Measurements from ENCODE around the gene ZFP36L2.
"Not testable (repeated sequence)": the region's sequence is repeated elsewhere in the genome, so short reads cannot be mapped to it uniquely, and the experiment has no call there.

ZFP36L2 gene

DNA sequence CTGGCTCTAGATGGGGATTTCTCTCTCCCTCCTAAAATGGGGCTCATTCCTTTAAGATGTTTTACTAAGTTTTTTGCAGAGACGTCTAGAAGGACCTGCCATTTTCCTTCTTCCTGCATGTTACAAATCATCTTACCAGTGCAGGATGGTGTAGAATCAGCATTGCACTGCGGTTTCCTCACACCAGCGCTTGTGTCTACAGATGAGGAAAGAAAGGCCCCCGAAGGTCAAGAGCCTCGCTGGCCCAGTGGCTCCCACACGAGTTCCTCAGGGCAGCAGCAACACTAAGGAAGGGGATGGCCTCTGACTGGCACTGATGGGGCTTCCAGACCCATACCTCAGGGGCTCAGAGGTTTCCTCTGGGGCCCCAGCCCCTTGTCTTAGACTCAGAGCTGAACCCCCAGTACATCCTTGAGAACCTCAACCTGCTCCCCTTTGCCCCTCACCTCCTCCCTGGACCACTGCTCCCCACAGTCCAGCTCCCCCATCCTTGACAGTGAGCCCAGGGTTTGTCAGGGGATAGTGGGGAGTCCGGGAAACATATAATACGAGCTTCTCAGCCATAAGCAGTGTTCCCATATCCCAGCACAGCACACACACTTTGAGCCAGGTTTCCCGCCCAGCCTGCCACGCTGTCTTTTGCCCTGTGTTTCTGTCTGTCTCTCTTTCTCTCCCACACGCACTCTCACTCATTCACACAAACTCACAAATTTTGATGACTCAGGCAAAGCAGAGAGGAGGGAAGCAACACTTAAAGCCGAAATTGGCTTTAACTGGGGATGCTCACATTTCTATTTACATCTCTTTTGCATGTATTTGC lies 29.4 kb downstream of the ZFP36L2 start:
- H3K4me1 Mint-ChIP-seq (ENCODE audit: low read depth), result peaks cover 52% of the 10 kb centered on the region
- peaks cover 5% of the 10 kb centered on the region for H3K36me3 Mint-ChIP-seq (ENCODE audit: low read depth)
- no peaks in the 10 kb centered on the region for H3K27me3 Mint-ChIP-seq (ENCODE audit: low read depth)
- peak overlapping the region; percentile 75 for H3K4me3 Mint-ChIP-seq
- peak overlapping the region; percentile 91 for H3K27ac Mint-ChIP-seq
- peaks cover 3% of the 10 kb centered on the region for H3K9me3 Mint-ChIP-seq

DNA sequence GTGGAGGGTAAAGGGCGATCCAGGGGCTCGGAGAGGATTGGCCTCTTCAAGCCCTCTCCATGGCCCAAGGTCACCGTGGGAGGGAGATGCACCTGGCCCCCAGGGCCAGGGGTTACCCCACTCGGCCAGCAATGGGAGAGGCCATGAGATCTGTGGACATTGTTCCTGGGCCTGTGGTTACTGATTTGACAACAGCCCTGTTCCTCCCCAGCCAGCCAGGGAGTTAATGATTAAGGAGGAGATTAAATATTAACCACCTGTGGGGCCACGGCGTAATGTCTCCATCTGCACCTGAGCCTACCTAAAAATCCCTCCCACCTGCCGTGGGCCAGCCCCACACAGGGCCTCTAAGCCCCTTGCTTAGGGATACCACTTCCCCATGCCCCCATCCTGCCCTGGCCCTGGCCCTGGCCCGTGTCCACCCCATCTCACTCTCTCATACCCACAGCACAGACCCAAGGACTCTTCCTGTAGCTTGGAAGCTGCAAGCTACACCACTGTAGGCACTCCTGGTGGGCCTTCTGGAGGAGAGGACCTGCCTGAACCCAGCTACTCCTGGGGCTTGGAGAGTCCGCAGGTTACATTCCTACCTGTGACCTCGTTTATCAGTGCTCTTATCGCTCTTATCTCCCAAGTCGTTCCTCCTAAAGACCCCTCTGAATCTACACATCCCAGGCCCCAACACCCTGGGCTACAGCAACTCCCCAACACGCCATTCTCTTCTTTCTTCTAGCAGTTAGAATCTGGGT lies 32.1 kb downstream of the ZFP36L2 start:
- Mint-ChIP-seq H3K36me3 (ENCODE audit: low read depth) (peaks cover 5% of the 10 kb centered on the region), H3K4me3 (peak overlapping the region; percentile 83), H3K27ac (peak overlapping the region; percentile 97), H3K9me3 (peaks cover 3% of the 10 kb centered on the region), H3K4me1 (ENCODE audit: low read depth) (peaks cover 49% of the 10 kb centered on the region), H3K27me3 (ENCODE audit: low read depth) (no peaks in the 10 kb centered on the region)

DNA sequence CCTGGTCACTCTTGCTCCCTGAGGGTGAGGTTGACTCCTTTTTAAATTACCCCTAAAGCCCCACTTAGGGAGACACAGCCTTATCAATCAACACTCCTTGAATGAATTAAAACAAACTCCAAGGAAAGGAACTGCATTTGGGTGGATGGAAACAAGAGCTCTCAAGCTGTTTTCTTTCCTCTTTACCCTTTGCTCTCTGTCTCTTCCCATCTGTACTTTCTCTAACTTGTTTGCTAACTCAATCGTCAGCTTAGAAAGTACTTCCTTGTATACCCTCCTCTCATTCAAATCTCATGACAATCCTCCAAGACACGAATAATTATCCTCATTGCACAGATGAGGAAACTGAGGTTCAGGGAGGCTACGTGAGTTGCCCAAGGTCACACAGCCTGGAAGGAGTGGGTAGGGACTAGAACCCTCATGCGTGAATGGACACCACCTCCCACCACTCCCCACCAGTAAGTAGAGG lies 32.7 kb downstream of the ZFP36L2 start:
- Mint-ChIP-seq H3K27me3 (ENCODE audit: low read depth) (no peaks in the 10 kb centered on the region), H3K36me3 (ENCODE audit: low read depth) (peaks cover 5% of the 10 kb centered on the region), H3K9me3 (peaks cover 3% of the 10 kb centered on the region), H3K4me3 (no peak overlapping the region), H3K27ac (peak overlapping the region; percentile 97), H3K4me1 (ENCODE audit: low read depth) (peaks cover 49% of the 10 kb centered on the region)

DNA sequence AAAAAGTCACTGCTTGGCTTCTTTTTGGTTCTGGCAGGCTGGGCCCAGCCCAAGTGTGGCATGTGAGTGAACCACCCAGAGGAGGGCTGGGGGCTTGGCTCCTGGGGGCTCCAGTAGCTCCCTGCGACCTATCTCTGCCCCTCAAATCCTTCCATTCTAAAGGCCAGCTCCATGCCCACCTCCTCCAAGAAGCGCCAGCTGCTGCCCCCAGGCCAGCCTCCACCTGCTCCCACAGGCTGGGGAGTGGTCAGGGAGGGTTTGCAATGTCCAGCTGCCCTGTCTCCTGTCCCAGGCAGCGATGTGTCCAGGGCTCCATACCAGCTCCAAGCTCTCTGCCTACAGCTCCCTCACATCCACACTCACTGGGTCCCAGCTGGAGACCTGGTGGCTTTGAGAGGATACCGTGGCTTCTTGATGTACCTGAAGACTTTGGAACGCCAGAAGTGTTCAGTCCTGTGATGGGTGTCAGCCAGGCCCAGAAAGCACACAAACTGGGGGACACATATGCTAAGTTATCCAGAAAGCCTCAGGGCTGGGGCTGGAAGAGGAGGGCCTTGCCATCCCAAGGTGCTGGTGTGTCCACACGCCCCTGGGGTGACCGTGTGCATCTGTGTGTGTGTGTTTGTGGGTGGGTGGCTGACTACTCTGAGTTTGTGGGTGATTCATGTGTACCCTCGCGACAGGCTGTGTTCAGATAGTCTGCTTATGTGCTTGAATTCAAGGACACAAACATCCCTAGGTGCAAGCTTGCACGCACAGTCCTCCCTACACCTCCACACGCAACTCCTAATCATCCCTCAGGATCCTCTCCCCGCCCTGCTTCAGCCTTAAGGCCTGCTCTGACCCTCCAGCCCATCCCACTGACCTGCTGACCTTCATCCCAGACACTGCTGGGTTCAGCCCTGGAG lies 33.4 kb downstream of the ZFP36L2 start:
- no peak overlapping the region for H3K4me3 Mint-ChIP-seq
- peak overlapping the region; percentile 97 for H3K27ac Mint-ChIP-seq
- H3K27me3 Mint-ChIP-seq (ENCODE audit: low read depth), result no peaks in the 10 kb centered on the region
- peaks cover 5% of the 10 kb centered on the region for H3K36me3 Mint-ChIP-seq (ENCODE audit: low read depth)
- H3K4me1 Mint-ChIP-seq (ENCODE audit: low read depth), result peaks cover 49% of the 10 kb centered on the region
- peaks cover 3% of the 10 kb centered on the region for H3K9me3 Mint-ChIP-seq

DNA sequence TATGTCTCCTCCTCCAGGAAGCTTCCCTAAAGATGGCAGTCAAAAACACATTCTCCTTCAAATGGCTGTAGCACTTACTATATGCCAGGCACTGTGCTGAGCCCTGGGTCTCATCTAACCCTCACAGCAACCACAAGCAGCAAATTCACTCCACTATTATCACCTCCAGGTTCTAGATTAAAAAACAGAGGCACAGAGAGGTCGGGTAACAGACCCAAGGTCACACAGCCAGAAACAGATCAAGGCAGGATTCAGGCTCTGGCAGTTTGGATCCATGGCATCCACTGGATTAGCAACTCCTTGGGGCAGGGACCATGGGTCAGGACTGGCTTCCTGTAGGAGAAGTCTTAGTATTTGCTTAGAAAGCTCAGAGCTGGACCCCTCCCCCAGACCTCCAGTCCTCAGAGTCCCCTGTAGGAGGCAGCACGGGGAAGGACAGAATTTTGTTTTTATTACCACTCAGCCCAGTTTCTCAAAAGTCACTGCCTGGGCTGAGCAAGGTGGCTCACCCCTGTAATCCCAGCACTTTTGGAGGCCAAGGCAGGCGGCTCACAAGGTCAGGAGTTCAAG lies 34.4 kb downstream of the ZFP36L2 start:
- peaks cover 3% of the 10 kb centered on the region for H3K9me3 Mint-ChIP-seq
- no peaks in the 10 kb centered on the region for H3K27me3 Mint-ChIP-seq (ENCODE audit: low read depth)
- H3K27ac Mint-ChIP-seq, result peak overlapping the region; percentile 45
- H3K4me3 Mint-ChIP-seq, result no peak overlapping the region
- peaks cover 5% of the 10 kb centered on the region for H3K36me3 Mint-ChIP-seq (ENCODE audit: low read depth)
- peaks cover 46% of the 10 kb centered on the region for H3K4me1 Mint-ChIP-seq (ENCODE audit: low read depth)

DNA sequence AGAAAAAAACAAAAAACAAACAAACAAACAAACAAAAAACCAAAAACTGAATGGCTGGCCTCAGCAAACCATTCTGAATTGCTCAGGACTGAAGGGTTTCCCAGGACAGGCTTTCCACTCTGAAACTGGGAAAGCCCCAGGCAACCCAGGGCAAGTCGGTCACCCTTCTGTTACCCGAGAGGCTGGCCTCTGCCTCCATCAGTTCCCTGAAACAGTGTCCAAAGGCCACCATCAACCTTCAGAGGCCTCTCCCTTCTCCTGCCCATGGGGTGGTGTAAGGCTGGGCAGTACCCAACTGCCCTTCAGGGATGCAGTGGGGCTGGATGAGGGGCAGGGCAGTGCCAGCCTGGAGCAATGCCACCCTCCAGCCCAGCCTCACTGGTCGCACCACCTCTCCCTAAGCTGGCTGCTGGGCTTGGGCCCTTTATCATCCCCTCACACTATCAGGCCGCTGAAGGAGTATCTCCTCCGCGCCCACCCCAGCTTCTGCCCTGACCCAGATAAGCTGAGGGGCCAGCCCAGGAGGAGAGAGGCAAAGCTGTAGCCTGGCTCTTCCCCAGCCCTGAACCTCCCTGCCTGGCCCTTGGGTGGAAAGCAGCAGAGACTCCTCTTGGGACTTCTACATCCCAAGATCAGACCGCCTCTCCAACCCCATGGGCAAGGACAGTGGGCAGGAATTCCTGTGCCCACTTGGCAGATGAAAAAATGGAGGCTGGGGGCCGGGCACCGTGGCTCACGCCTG lies 35.9 kb downstream of the ZFP36L2 start:
- Mint-ChIP-seq H3K9me3 (no peaks in the 10 kb centered on the region), H3K36me3 (ENCODE audit: low read depth) (no peaks in the 10 kb centered on the region)

DNA sequence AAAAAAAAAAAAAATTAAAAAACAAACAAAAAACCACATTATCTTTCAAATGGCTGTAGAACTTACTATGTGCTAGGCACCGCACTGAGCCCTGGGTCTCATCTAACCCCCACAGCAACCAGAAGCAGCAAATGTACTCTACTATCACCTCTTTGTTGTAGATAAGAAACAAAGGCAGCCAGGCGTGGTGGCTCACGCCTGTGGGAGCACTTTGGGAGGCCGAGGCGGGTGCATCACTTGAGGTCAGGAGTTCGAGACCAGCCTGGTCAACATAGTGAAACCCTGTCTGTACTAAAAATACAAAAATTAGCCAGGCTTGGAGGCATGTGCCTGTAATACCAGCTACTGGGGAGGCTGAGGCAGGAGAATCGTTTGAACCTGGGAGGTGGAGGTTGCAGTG lies 36.5 kb downstream of the ZFP36L2 start:
- not testable (repeated sequence) for H3K4me3 Mint-ChIP-seq; H3K27ac Mint-ChIP-seq; H3K27me3 Mint-ChIP-seq (ENCODE audit: low read depth); H3K9me3 Mint-ChIP-seq; H3K36me3 Mint-ChIP-seq (ENCODE audit: low read depth)
- H3K4me1 Mint-ChIP-seq (ENCODE audit: low read depth), result peaks cover 39% of the 10 kb centered on the region

More for the DNA sequence above, 35.9 kb downstream of the ZFP36L2 start:
- Mint-ChIP-seq H3K27ac (no peak overlapping the region), H3K4me1 (ENCODE audit: low read depth) (peaks cover 42% of the 10 kb centered on the region), H3K4me3 (no peak overlapping the region), H3K27me3 (ENCODE audit: low read depth) (no peaks in the 10 kb centered on the region)

DNA sequence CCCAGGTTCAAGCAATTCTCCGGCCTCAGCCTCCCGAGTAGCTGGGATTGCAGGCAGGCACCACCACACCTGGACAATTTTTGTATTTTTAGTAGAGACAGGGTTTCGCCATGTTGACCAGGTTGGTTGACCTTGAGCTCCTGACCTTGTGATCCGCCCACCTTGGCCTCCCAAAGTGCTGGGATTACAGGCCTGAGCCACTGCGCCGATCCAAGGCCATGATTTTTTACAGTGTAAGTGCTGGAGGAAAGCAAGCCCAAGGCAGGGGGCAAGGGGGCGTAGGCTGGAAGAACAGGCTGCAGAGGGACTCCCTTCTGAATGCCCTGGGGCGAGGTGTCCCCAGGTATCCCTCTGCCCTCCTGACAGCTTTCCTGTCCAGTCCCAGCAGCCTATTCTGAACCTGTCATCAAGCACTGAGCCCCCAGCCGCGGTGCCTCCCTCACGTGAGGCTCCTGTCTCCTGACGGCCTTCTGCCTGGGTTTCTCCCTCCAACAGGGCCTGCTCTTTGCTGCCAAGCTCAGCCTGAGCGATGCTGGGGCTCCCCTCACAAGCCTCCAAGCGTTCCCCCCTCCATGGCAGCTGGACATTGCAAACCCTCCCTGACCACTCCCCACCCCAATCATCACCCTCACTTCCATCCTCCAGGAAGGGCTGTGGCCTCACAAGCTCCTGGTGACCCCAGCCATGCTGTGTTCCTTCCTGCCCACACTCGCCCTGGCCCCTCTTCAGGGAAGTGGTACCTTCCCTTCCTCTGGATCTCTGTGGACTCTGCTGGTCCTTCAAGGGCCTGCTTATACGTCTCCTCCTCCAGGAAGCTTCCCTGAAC lies 37.6 kb downstream of the ZFP36L2 start:
- Mint-ChIP-seq H3K9me3 (no peaks in the 10 kb centered on the region), H3K4me3 (no peak overlapping the region), H3K27ac (no peak overlapping the region), H3K4me1 (ENCODE audit: low read depth) (peaks cover 34% of the 10 kb centered on the region), H3K27me3 (ENCODE audit: low read depth) (no peaks in the 10 kb centered on the region), H3K36me3 (ENCODE audit: low read depth) (peaks cover 1% of the 10 kb centered on the region)

DNA sequence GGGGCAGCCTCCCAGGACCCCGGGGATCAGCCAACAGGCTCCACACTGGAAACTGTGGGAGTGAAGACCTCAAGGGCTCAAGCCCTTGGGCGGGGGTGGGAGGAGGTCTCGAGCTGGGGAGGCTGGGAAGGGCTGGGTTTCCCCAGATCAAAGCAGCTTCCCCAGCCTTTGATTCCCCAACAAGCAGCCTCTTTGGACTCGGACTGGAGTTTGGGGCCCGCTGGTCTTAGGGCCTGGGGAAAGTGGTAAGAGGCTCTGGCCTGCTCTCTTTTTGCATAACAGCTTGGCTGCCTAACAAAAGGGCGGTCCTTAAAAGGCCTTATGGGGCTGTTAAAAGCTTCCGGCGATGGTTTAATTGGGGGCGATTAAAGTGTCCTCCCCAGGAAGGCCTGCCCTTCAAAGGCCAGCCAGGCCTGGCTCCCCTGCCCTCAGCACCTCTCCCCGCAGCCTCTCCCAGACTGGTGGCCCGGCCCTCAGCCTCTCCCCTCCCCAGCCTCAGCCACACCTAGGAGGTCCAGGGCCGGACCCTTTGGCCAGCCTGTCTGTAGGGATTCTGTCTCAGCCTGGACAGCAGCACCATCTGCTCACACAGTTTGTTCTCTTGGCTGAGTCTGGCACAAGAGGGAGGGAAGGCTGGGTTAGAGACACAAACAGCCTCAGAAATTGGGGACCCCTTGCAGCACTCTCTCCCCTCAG lies 39.6 kb downstream of the ZFP36L2 start:
- no peak overlapping the region for H3K27ac Mint-ChIP-seq
- H3K4me1 Mint-ChIP-seq (ENCODE audit: low read depth), result peaks cover 21% of the 10 kb centered on the region

DNA sequence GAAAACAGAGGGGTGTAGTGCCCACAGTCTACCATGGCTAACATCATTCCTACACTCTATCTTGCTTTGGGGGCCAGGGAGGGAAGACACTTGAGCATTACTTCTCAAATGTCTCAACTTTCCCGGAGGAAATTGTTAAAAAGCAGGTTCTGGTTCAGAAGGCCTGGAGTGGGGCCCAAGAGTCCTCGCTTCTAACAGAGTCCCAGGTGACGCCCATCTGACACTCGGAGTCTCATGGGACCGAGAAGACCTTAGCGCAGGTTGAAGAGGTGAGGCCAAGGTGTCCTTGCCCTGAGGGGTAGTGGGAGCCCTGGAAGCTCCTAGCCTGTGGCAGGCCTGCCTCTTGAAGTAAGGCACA lies 40.1 kb downstream of the ZFP36L2 start:
- H3K4me3 Mint-ChIP-seq, result no peak overlapping the region
- no peak overlapping the region for H3K27ac Mint-ChIP-seq
- peaks cover 3% of the 10 kb centered on the region for H3K36me3 Mint-ChIP-seq (ENCODE audit: low read depth)
- H3K4me1 Mint-ChIP-seq (ENCODE audit: low read depth), result peaks cover 23% of the 10 kb centered on the region
- no peaks in the 10 kb centered on the region for H3K9me3 Mint-ChIP-seq
- H3K27me3 Mint-ChIP-seq (ENCODE audit: low read depth), result no peaks in the 10 kb centered on the region

More for the DNA sequence above, 39.6 kb downstream of the ZFP36L2 start:
- no peaks in the 10 kb centered on the region for H3K27me3 Mint-ChIP-seq (ENCODE audit: low read depth)
- no peaks in the 10 kb centered on the region for H3K9me3 Mint-ChIP-seq
- H3K4me3 Mint-ChIP-seq, result no peak overlapping the region
- H3K36me3 Mint-ChIP-seq (ENCODE audit: low read depth), result peaks cover 1% of the 10 kb centered on the region

DNA sequence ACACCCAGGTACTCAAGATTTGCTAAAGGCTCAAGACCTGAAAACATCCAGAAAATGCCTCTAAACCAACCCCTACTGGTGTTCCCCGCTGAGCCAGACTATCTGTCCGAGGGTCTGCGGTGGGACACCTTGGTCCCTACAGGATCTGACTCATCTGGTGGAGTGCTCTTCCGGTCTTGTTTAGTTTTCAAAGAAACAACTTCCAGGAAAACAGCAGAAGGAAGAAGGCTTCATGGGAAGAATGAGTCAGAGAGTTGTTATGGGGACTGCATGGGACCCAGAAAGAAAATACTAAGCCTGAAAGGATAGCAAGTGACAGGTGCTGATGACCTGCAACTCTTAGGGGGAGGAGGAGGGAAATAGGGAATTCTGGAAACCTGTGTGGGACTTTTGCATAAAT lies 41.3 kb downstream of the ZFP36L2 start:
- Mint-ChIP-seq H3K27me3 (ENCODE audit: low read depth) (no peaks in the 10 kb centered on the region), H3K4me3 (no peak overlapping the region), H3K9me3 (no peaks in the 10 kb centered on the region), H3K27ac (no peak overlapping the region), H3K36me3 (ENCODE audit: low read depth) (peaks cover 6% of the 10 kb centered on the region), H3K4me1 (ENCODE audit: low read depth) (peaks cover 26% of the 10 kb centered on the region)

DNA sequence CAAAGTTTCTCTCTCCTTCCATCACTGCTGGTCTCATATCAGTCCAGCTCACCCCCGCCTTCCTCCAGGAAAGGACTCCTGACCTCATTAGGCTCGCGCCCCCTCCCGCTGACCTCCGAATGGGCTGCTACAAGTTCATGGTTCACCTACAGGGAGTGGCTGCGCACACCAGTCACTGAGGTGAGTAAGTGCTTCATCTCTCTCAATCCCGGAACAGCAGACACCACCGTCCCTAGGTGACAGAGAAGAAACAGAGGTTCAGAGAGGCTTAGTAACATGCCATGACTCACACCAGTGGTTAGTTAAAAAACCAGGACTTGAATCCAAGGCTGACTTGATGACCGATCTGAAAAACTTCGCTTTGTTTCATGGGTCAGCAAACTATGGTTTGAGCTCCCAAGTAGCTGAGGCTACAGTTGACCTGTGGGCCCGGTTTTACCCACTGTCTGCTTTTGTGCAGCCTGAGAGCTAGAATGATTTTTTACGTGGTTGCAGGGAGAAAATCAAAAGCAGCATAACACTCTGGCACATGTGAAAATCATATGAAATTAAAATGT lies 42.0 kb downstream of the ZFP36L2 start:
- H3K9me3 Mint-ChIP-seq, result no peaks in the 10 kb centered on the region
- peaks cover 26% of the 10 kb centered on the region for H3K4me1 Mint-ChIP-seq (ENCODE audit: low read depth)
- H3K27me3 Mint-ChIP-seq (ENCODE audit: low read depth), result no peaks in the 10 kb centered on the region
- H3K27ac Mint-ChIP-seq, result peak overlapping the region; percentile 89
- peaks cover 6% of the 10 kb centered on the region for H3K36me3 Mint-ChIP-seq (ENCODE audit: low read depth)
- H3K4me3 Mint-ChIP-seq, result peak overlapping the region; percentile 6

Data from T-helper 1 cell treated with Interleukin-12 subunit alpha and Interleukin-12 subunit beta and Interleukin-4 antibody, amounts not matched to agents 30 μg/mL and 1 μg/mL, for 36 hours (primary cell).